SU-DHL-6 (cell line): ENCODE measurements around the gene IRAK1.

Experiments used
- CTCF ChIP-seq: fragments of 200-600 bp; sonication (generic); IDR thresholded peaks from one replicate; pipeline ENCODE4 v1.5.1; 2017; ENCODE audit warnings: antibody characterized with exemption, mild to moderate bottlenecking, low read length, moderate library complexity; ENCODE audit not compliant: insufficient read depth, poor library complexity, severe bottlenecking
- EZH2phosphoT487 ChIP-seq: fragments of 200-600 bp; sonication (generic), shearing (Covaris generic); conservative IDR thresholded peaks from 2 replicates; pipeline ENCODE4 v1.6.1; 2018; ENCODE audit warnings: mild to moderate bottlenecking, antibody characterized with exemption, low read length, moderate library complexity, mixed read lengths

DNA sequence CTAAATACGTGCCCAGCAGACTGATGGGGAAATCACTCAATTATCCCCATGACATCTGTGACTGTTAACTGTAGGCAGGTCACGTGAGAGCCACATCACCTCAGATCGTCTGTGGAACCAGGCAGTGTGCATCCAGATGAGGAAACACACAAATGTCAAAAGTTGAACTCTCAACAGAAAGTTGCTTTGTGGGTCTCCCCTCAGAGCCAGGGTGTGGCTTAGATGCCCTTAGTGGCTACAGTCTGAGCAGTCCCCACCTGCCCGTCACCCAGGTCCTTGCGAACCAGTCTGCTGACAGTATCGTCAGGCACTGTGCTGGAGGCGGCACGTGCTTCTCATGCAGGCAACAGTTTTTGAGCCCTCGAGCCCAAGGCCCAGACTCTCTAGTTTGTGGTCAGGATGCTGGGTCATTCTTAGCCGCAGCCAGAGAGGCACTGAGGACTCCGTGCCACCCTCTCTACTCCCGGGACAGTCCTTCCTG, 36.3 kb downstream of the IRAK1 start:
- TF ChIP-seq CTCF, result no peak
- no peak for TF ChIP-seq EZH2phosphoT487
